Measurements from ENCODE around the gene HSPB7.

GRCh38 chr1:15966081-15966955 lies 51.5 kb downstream of the HSPB7 start:
- TF ChIP-seq CTCF (IDR thresholded peaks at IDR 0.05): no peak
- TF ChIP-seq POLR2A (IDR thresholded peaks at IDR 0.05): no peak

Measured in esophagus squamous epithelium (tissue), 4 donors.